ENCODE data around the gene DKK3. TPM values are rescaled to one million over a fixed set of nuclear protein-coding genes. Genes with fewer than 3 reads are reported as not detected.

Gene DKK3
- total RNA-seq, 4 donors from 2014 or later: 4.1 to 31.7 (median 7.2) TPM

GRCh38 chr11:12003336-12003735, 5.1 kb downstream of the DKK3 start:
- TF ChIP-seq CTCF (IDR thresholded peaks at IDR 0.05 in 4 of 5, conservative IDR thresholded peaks at IDR 0.05 in 1 of 5) (no peak), POLR2A (IDR thresholded peaks at IDR 0.05) (no peak)
- in situ Hi-C loops (cut with MboI; ENCODE audit: low sequenced_read_pairs in 4 of 4) (no loop called here), intact Hi-C loops (cut with DNase I; ENCODE audit: low total_unique reads) (no loop called here)
- Histone ChIP-seq H3K27me3 (peaks cover 17 to 24% (median 22%) of the 10 kb centered on the region in 3 donors), H3K36me3 (no peaks in the 10 kb centered on the region), H3K4me3 (no peak overlapping the region), H3K4me1 (peaks cover 11 to 20% of the 10 kb centered on the region in 2 donors), H3K9me3 (no peaks in the 10 kb centered on the region), H3K27ac (no peak overlapping the region)
- no peak for DNase-seq
- ATAC-seq: no peak

GRCh38 chr11:12001186-12001585, 7.2 kb downstream of the DKK3 start:
- intact Hi-C loops (cut with DNase I; ENCODE audit: low total_unique reads) (no loop called here), in situ Hi-C loops (cut with MboI; ENCODE audit: low sequenced_read_pairs in 4 of 4) (no loop called here)
- peaks cover under 1 to 9% (median 4%) of the 10 kb centered on the region in 3 donors for H3K27me3 ChIP-seq
- DNase-seq (no peak), ATAC-seq (no peak)
- H3K36me3 ChIP-seq: no peaks in the 10 kb centered on the region
- H3K4me1 ChIP-seq: peaks cover 4 to 20% of the 10 kb centered on the region in 2 donors
- TF ChIP-seq POLR2A (IDR thresholded peaks at IDR 0.05) (no peak), CTCF (IDR thresholded peaks at IDR 0.05 in 4 of 5, conservative IDR thresholded peaks at IDR 0.05 in 1 of 5) (no peak)
- no peaks in the 10 kb centered on the region for H3K9me3 ChIP-seq
- no peak overlapping the region for H3K27ac ChIP-seq
- no peak overlapping the region for H3K4me3 ChIP-seq

- peaks cover 0 to 9% of the 10 kb centered on the region in 2 donors for H3K4me1 ChIP-seq
- no peak for ATAC-seq
- no peaks in the 10 kb centered on the region for H3K9me3 ChIP-seq
- intact Hi-C loops (cut with DNase I; ENCODE audit: low total_unique reads): no loop called here
- no peak for DNase-seq
- no peaks in the 10 kb centered on the region for H3K36me3 ChIP-seq
- no peak overlapping the region for H3K27ac ChIP-seq
- peaks cover 0 to 3% (median 0%) of the 10 kb centered on the region in 3 donors for H3K27me3 ChIP-seq
- H3K4me3 ChIP-seq: no peak overlapping the region
- in situ Hi-C loops (cut with MboI; ENCODE audit: low sequenced_read_pairs in 4 of 4): no loop called here
- TF ChIP-seq POLR2A (IDR thresholded peaks at IDR 0.05): no peak
- TF ChIP-seq CTCF (IDR thresholded peaks at IDR 0.05 in 4 of 5, conservative IDR thresholded peaks at IDR 0.05 in 1 of 5): no peak
Measured at GRCh38 chr11:11998091-11998781, 10.2 kb downstream of the DKK3 start.

GRCh38 chr11:11997049-11997322, 11.4 kb downstream of the DKK3 start:
- Histone ChIP-seq H3K4me1 (peaks cover 0 to 9% of the 10 kb centered on the region in 2 donors), H3K27ac (no peak overlapping the region), H3K27me3 (peaks cover 0 to 3% (median 0%) of the 10 kb centered on the region in 3 donors), H3K9me3 (no peaks in the 10 kb centered on the region), H3K36me3 (no peaks in the 10 kb centered on the region), H3K4me3 (no peak overlapping the region)
- TF ChIP-seq CTCF (IDR thresholded peaks at IDR 0.05 in 4 of 5, conservative IDR thresholded peaks at IDR 0.05 in 1 of 5) (no peak), POLR2A (IDR thresholded peaks at IDR 0.05) (no peak)
- in situ Hi-C loops (cut with MboI; ENCODE audit: low sequenced_read_pairs in 4 of 4): no loop called here
- DNase-seq (no peak), ATAC-seq (no peak)
- intact Hi-C loops (cut with DNase I; ENCODE audit: low total_unique reads): no loop called here
